OCI-LY3 (cell line): ENCODE data around the gene CARD11.

Experiments
- H2AFZ ChIP-seq: fragments of 200-600, 300-600 bp; shearing (Covaris generic); 2 replicates; pipeline ENCODE4 v1.6.0; 2014; ENCODE audit warnings: antibody characterized with exemption, low read depth, low read length
- H3K27ac ChIP-seq: fragments of 200-600, 300-600 bp; sonication (generic); 2 replicates; pipeline ENCODE4 v1.5.1; 2014; ENCODE audit warnings: mild to moderate bottlenecking, low read length, moderate library complexity, mixed read lengths
- H3K27me3 ChIP-seq: fragments of 200-600, 300-600 bp; sonication (generic); 2 replicates; pipeline ENCODE4 v1.6.1; 2014; ENCODE audit warnings: low read depth, low read length, mixed read lengths
- H3K36me3 ChIP-seq: fragments of 200-600, 300-600 bp; sonication (generic); replicated peaks from 2 replicates; pipeline ENCODE3; 2014; ENCODE audit warnings: low read depth, low read length, mixed read lengths
- H3K4me1 ChIP-seq: fragments of 300-600, 200-600 bp; sonication (generic); 2 replicates; pipeline ENCODE4 v1.6.1; 2014; ENCODE audit warnings: low read length, mixed read lengths
- H3K4me2 ChIP-seq: fragments of 200-600, 300-600 bp; sonication (generic); 2 replicates; pipeline ENCODE4 v1.6.1; 2014; ENCODE audit warnings: low read length, mixed read lengths
- H3K4me3 ChIP-seq: fragments of 300-600, 200-600 bp; sonication (generic); 2 replicates; pipeline ENCODE4 v1.5.1; 2014; ENCODE audit warnings: antibody characterized with exemption, mild to moderate bottlenecking, low read length, moderate library complexity
- H3K79me2 ChIP-seq: fragments of 300-600, 200-600 bp; shearing (Covaris generic); 2 replicates; pipeline ENCODE4 v1.6.1; 2014; ENCODE audit warnings: mild to moderate bottlenecking, low read length, mixed read lengths
- H3K9ac ChIP-seq: fragments of 300-600, 200-600 bp; shearing (Covaris generic); 2 replicates; pipeline ENCODE4 v1.6.0; 2014; ENCODE audit warnings: mild to moderate bottlenecking, low read length, moderate library complexity
- H3K9me3 ChIP-seq: fragments of 200-600, 300-600 bp; shearing (Covaris generic); 2 replicates; pipeline ENCODE4 v1.6.1; 2014; ENCODE audit warnings: low read length, mixed read lengths; ENCODE audit not compliant: insufficient read depth
- H4K20me1 ChIP-seq: fragments of 200-600, 300-600 bp; sonication (generic); 2 replicates; pipeline ENCODE4 v1.6.1; 2016; ENCODE audit warnings: low read length, mixed read lengths; ENCODE audit not compliant: insufficient read depth
- CTCF ChIP-seq: fragments of 200-600, 300-600 bp; sonication (generic); IDR thresholded peaks from 2 replicates; pipeline ENCODE4 v1.5.1; 2014; ENCODE audit warnings: antibody characterized with exemption, low read length, low read depth
- EZH2phosphoT487 ChIP-seq: fragments of 200-600 bp; shearing (Covaris generic); IDR thresholded peaks from 2 replicates; pipeline ENCODE4 v1.6.1; 2018; ENCODE audit warnings: antibody characterized with exemption, mixed run types, low read depth

CARD11 gene

GRCh38 chr7:3056234-3057065, 12.8 kb upstream of the CARD11 start:
- H2AFZ ChIP-seq, result no peak overlapping the region
- H3K27ac ChIP-seq, result no peak overlapping the region
- H4K20me1 ChIP-seq, result no peaks in the 10 kb centered on the region
- H3K4me2 ChIP-seq, result no peak overlapping the region
- H3K4me3 ChIP-seq, result no peak overlapping the region
- no peaks in the 10 kb centered on the region for H3K27me3 ChIP-seq
- H3K4me1 ChIP-seq, result no peaks in the 10 kb centered on the region
- H3K9ac ChIP-seq, result no peak overlapping the region
- no peaks in the 10 kb centered on the region for H3K9me3 ChIP-seq
- no peaks in the 10 kb centered on the region for H3K79me2 ChIP-seq
- no peak for TF ChIP-seq EZH2phosphoT487
- H3K36me3 ChIP-seq, result no peaks in the 10 kb centered on the region

DNA sequence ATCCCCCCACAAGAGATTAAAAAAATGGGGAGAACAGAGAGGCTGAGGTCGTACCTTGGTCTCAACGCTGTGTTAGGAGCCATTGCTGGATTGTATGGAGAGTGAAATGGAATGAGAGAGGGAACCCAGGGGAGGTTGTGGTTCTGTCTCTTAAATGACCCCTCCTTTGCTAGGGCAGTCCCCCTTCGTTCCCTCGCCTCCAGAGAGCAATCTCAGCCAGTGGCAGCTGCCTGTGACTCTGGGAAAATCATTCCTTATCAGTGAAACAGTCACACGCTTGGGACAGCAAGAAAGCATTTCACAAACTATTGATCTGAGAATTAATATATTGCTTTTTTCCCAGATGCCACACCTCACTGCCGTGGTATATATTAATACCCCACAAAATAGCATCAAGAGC, 12.0 kb upstream of the CARD11 start:
- no peak for TF ChIP-seq CTCF
- TF ChIP-seq EZH2phosphoT487, result no peak
- Histone ChIP-seq H3K4me1 (no peaks in the 10 kb centered on the region), H3K9ac (no peak overlapping the region), H4K20me1 (no peaks in the 10 kb centered on the region), H3K27ac (no peak overlapping the region), H3K4me2 (no peak overlapping the region), H3K36me3 (no peaks in the 10 kb centered on the region), H3K79me2 (no peaks in the 10 kb centered on the region), H3K9me3 (no peaks in the 10 kb centered on the region), H2AFZ (no peak overlapping the region), H3K27me3 (no peaks in the 10 kb centered on the region), H3K4me3 (no peak overlapping the region)

DNA sequence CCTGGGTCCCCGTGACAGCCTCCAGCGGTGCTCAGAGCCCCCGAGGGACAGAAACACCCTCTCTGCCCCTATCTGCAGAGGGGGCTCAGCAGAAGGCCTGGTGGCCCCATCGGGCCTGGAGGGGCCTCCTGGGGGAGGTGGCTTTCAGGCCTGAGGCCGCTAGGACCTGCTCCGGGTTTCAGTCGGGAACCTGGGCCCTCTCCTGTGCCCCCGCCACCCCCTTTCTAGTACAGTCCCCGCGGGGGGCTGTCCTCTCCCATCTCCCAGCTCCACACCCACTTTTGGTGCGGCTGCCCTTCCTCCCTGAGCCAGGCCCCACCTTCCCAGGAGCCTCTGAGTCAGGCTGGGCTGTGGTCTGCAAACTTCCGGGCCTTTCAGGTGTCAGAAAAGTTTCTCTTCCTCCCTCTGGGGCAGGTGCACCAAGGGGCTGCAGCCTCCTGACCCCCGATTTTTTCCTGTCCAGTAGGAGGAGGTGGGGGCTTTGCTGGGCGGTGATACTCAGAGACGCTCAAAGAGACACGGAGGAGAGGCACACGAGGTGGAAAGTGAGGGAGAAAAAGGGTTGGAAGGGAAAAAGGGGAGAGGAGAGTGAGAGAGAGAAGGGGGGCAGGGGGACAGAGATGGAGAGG, 692 bp downstream of the CARD11 start:
- Histone ChIP-seq H3K27ac (peak overlapping the region; percentile 77), H3K9ac (peak overlapping the region; percentile 87), H3K4me1 (peaks cover 43% of the 10 kb centered on the region), H3K4me2 (peak overlapping the region; percentile 97), H3K27me3 (no peaks in the 10 kb centered on the region), H3K36me3 (peaks cover 27% of the 10 kb centered on the region), H4K20me1 (peaks cover 29% of the 10 kb centered on the region), H3K79me2 (peaks cover 53% of the 10 kb centered on the region), H2AFZ (no peak overlapping the region), H3K9me3 (no peaks in the 10 kb centered on the region), H3K4me3 (peak overlapping the region; percentile 90)
- no peak for TF ChIP-seq EZH2phosphoT487
- TF ChIP-seq CTCF, result no peak

DNA sequence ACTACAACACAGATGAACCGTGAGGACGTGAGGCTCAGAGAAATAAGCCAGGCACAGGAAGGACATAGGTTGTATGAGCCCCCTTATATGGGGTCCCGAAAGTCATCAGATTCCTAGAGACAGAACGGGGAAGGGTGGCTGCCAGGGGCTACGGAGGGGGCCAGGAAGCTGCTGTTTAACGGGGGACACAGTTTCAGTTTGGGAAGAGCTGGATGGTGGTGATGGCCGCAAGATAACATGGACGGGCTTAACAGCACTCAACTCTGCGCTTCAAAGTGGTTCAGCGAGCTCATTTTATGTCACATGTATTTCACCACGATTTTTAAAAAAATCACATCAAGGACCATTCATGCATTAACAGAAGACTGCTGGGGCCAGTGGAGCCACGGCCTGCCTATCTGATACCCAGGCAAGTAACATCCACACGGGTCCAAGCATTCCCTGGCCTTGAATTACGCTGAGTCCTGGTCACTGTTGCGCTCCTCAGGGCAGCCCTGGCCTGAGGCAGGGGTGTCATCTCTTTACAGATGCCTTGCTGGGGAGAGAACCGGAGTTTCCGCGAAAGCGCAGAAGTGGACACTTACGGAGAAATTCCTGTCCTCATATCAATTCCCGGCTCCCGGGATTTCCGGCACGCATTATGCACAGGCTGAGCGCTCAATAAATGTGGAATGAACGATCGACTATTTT, 1.5 kb downstream of the CARD11 start:
- peak overlapping the region; percentile 77 for H3K27ac ChIP-seq
- H3K79me2 ChIP-seq, result peaks cover 62% of the 10 kb centered on the region
- no peak overlapping the region for H2AFZ ChIP-seq
- H4K20me1 ChIP-seq, result peaks cover 34% of the 10 kb centered on the region
- peaks cover 30% of the 10 kb centered on the region for H3K36me3 ChIP-seq
- peak overlapping the region; percentile 87 for H3K9ac ChIP-seq
- H3K9me3 ChIP-seq, result no peaks in the 10 kb centered on the region
- H3K4me1 ChIP-seq, result peaks cover 52% of the 10 kb centered on the region
- TF ChIP-seq EZH2phosphoT487 (no peak), CTCF (no peak)
- peak overlapping the region; percentile 90 for H3K4me3 ChIP-seq
- no peaks in the 10 kb centered on the region for H3K27me3 ChIP-seq
- H3K4me2 ChIP-seq, result peak overlapping the region; percentile 97
